ENCODE results near the gene ITIH4.

ITIH4 gene

GRCh38 chr3:52834871-52835501 is 4.5 kb upstream of the ITIH4 start, which contains the start of gene MUSTN1:
Gene MUSTN1 (minus strand): TSS chr3:52835019. CDS start chr3:52834948, 71 bp downstream.
- Histone ChIP-seq H3K9ac (ENCODE audit: low read depth, low read length, poor library complexity, severe bottlenecking) (no peak within 1 kb of the TSS), H3K4me2 (ENCODE audit: low read depth, low read length, poor library complexity, severe bottlenecking) (no peak within 1 kb of the TSS), H3K9me3 (ENCODE audit: insufficient read depth, low read depth, low read length) (no peaks in the 10 kb centered on the region), H3F3A (ENCODE audit: low read depth) (no peaks in the 10 kb centered on the region), H3K27me3 (ENCODE audit: insufficient read depth, low read length, poor library complexity, severe bottlenecking) (no peaks in the 10 kb centered on the region), H3K4me1 (ENCODE audit: insufficient read depth, low read length, poor library complexity, severe bottlenecking) (peaks cover 20% of the 10 kb centered on the region), H3K79me2 (ENCODE audit: insufficient read depth, low read length) (no peaks in the 10 kb centered on the region), H2AFZ (ENCODE audit: low read length) (no peak within 1 kb of the TSS), H3K9me2 (replicated peaks; ENCODE audit: low read depth, low read length) (no peaks in the 10 kb centered on the region), H3K4me3 (ENCODE audit: low read length, poor library complexity, severe bottlenecking) (no peak within 1 kb of the TSS), H3K36me3 (ENCODE audit: insufficient read depth, low read length) (peaks cover 3% of the 10 kb centered on the region; the same call in 1 of the 2 replicates), H4K20me1 (ENCODE audit: insufficient read depth, low read length, poor library complexity, severe bottlenecking) (no peaks in the 10 kb centered on the region)
- no peak for TF ChIP-seq EZH2phosphoT487 (IDR thresholded peaks at IDR 0.05; ENCODE audit: borderline replicate concordance)
- TF ChIP-seq, protein P1, sequence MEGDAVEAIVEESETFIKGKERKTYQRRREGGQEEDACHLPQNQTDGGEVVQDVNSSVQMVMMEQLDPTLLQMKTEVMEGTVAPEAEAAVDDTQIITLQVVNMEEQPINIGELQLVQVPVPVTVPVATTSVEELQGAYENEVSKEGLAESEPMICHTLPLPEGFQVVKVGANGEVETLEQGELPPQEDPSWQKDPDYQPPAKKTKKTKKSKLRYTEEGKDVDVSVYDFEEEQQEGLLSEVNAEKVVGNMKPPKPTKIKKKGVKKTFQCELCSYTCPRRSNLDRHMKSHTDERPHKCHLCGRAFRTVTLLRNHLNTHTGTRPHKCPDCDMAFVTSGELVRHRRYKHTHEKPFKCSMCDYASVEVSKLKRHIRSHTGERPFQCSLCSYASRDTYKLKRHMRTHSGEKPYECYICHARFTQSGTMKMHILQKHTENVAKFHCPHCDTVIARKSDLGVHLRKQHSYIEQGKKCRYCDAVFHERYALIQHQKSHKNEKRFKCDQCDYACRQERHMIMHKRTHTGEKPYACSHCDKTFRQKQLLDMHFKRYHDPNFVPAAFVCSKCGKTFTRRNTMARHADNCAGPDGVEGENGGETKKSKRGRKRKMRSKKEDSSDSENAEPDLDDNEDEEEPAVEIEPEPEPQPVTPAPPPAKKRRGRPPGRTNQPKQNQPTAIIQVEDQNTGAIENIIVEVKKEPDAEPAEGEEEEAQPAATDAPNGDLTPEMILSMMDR (conservative IDR thresholded peaks at IDR 0.05; ENCODE audit: low read length) = no peak

GRCh38 chr3:52833202-52833601 is 2.7 kb upstream of the ITIH4 start:
- TF ChIP-seq, protein P1 (conservative IDR thresholded peaks at IDR 0.05; ENCODE audit: low read length) = no peak
- no peak for TF ChIP-seq EZH2phosphoT487 (IDR thresholded peaks at IDR 0.05; ENCODE audit: borderline replicate concordance)
- Histone ChIP-seq H2AFZ (ENCODE audit: low read length) (no peak overlapping the region), H3K9me3 (ENCODE audit: insufficient read depth, low read depth, low read length) (no peaks in the 10 kb centered on the region), H3K4me2 (ENCODE audit: low read depth, low read length, poor library complexity, severe bottlenecking) (no peak overlapping the region), H3F3A (ENCODE audit: low read depth) (no peaks in the 10 kb centered on the region), H3K36me3 (ENCODE audit: insufficient read depth, low read length) (peaks cover 3% of the 10 kb centered on the region; the same call in 1 of the 2 replicates), H3K4me3 (ENCODE audit: low read length, poor library complexity, severe bottlenecking) (no peak overlapping the region), H3K79me2 (ENCODE audit: insufficient read depth, low read length) (no peaks in the 10 kb centered on the region), H3K9ac (ENCODE audit: low read depth, low read length, poor library complexity, severe bottlenecking) (no peak overlapping the region), H4K20me1 (ENCODE audit: insufficient read depth, low read length, poor library complexity, severe bottlenecking) (no peaks in the 10 kb centered on the region), H3K27me3 (ENCODE audit: insufficient read depth, low read length, poor library complexity, severe bottlenecking) (no peaks in the 10 kb centered on the region), H3K9me2 (replicated peaks; ENCODE audit: low read depth, low read length) (no peaks in the 10 kb centered on the region), H3K4me1 (ENCODE audit: insufficient read depth, low read length, poor library complexity, severe bottlenecking) (peaks cover 9% of the 10 kb centered on the region)

DNA sequence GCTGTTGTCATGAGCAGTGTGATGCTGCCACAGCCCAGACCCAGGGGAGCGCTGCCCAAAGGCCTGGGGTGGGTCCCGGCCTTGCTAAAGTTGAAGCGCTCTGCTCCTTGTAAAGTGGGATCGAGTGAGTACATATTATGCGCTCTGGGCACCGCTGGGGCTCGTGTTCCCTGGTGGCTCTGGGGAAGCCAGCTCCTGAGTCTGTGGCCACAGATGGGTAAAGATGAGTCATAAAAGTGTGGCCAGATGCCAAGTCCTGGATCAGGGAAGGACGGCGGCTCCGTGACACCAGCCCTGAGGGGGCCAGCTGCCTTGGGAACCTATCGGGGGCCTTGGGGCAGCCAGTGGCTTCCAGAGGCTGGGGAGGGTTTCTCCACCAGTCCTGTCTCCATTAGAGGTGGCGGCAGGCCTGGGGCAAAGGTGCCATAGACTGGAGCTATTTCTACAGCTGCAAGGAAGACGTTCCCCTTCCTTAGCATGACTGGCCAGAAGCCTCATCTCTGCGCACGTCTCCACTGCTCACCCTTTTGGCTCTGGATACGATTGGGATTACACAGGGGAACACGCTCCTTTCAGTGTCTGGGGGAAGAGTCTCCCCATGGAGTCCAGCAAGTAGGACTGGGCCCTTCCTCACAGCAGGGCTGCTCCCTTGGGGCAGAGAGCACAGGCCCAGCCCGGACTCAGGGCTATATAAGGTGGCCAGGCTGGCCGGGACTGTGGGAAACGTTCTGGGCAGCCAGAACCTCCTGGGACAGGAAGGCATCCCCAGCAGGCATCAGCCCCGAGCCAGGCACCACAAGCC is 1.2 kb upstream of the ITIH4 start:
- TF ChIP-seq EZH2phosphoT487 (IDR thresholded peaks at IDR 0.05; ENCODE audit: borderline replicate concordance) = no peak
- TF ChIP-seq, protein P1 (conservative IDR thresholded peaks at IDR 0.05; ENCODE audit: low read length) = no peak
- Histone ChIP-seq H3K4me2 (ENCODE audit: low read depth, low read length, poor library complexity, severe bottlenecking) (no peak overlapping the region), H3K27me3 (ENCODE audit: insufficient read depth, low read length, poor library complexity, severe bottlenecking) (no peaks in the 10 kb centered on the region), H3K9me2 (replicated peaks; ENCODE audit: low read depth, low read length) (no peaks in the 10 kb centered on the region), H3K36me3 (ENCODE audit: insufficient read depth, low read length) (peaks cover 3% of the 10 kb centered on the region; the same call in 1 of the 2 replicates), H3K9ac (ENCODE audit: low read depth, low read length, poor library complexity, severe bottlenecking) (no peak overlapping the region), H4K20me1 (ENCODE audit: insufficient read depth, low read length, poor library complexity, severe bottlenecking) (no peaks in the 10 kb centered on the region), H2AFZ (ENCODE audit: low read length) (no peak overlapping the region), H3K9me3 (ENCODE audit: insufficient read depth, low read depth, low read length) (no peaks in the 10 kb centered on the region), H3F3A (ENCODE audit: low read depth) (no peaks in the 10 kb centered on the region), H3K4me3 (ENCODE audit: low read length, poor library complexity, severe bottlenecking) (no peak overlapping the region), H3K79me2 (ENCODE audit: insufficient read depth, low read length) (no peaks in the 10 kb centered on the region), H3K4me1 (ENCODE audit: insufficient read depth, low read length, poor library complexity, severe bottlenecking) (no peaks in the 10 kb centered on the region)
